IMR-90 (cell line): ENCODE data around the gene POGK. TPM values are rescaled to one million over a fixed set of nuclear protein-coding genes. Genes with fewer than 3 reads are reported as not detected.

Experiments used
- ATAC-seq: fragments of 200-7000 bp; cut with Tn5 transposase; 2 replicates; pipeline ENCODE4 v1.9.1; 2020; ENCODE audit warnings: low read depth, mild to moderate bottlenecking, moderate library complexity
- Bru-seq: library from RNA; stranded (reverse); fragments of 400-500 nt; gene quantifications from one replicate; lab custom pipeline; 2021; lab: Mats Ljungman, UMichigan
- BruChase-seq, 2 experiments: library from RNA; stranded (reverse); fragments of 400-500 nt; gene quantifications; one replicate each; lab custom pipeline; 2021; lab: Mats Ljungman, UMichigan
- BruUV-seq: library from RNA; stranded (reverse); fragments of 400-500 nt; replicated peaks from 2 replicates; lab custom pipeline; 2021; lab: Mats Ljungman, UMichigan
- CTCF ChIA-PET: fragments of 300-600 bp; formaldehyde crosslinking; extraction: SDS; loops from one replicate; lab custom pipeline; 2021; ENCODE audit warnings: antibody characterized with exemption; lab: Yijun Ruan, JAX
- POLR2A ChIA-PET: fragments of 300-600 bp; sonication (Branson Sonifier 250); formaldehyde crosslinking; loops from one replicate; lab custom pipeline; 2022; ENCODE audit warnings: antibody characterized with exemption; ENCODE audit not compliant: unreplicated experiment; lab: Charles Lee
- DNase-seq: peaks from one replicate; pipeline ENCODE4 v3.0.0; 2013
- H2AFZ ChIP-seq: replicated peaks from 2 replicates; pipeline ENCODE3; 2013; ENCODE audit warnings: low read length, mild to moderate bottlenecking; ENCODE audit not compliant: poor library complexity
- H2AK5ac ChIP-seq: 2 replicates; pipeline ENCODE4 v1.6.1; 2013; ENCODE audit warnings: low read depth, low read length, inconsistent platforms
- H2AK9ac ChIP-seq: replicated peaks from 2 replicates; pipeline ENCODE3; 2013; ENCODE audit warnings: mild to moderate bottlenecking, low read depth, low read length, moderate library complexity; ENCODE audit not compliant: poor library complexity
- H2BK120ac ChIP-seq: 2 replicates; pipeline ENCODE4 v1.6.1; 2013; ENCODE audit warnings: low read depth, low read length, inconsistent platforms
- H2BK15ac ChIP-seq: 3 replicates; pipeline ENCODE4 v1.6.1; 2013; ENCODE audit warnings: low read depth, low read length, inconsistent platforms
- H2BK20ac ChIP-seq: 2 replicates; pipeline ENCODE4 v1.6.1; 2013; ENCODE audit warnings: low read depth, mild to moderate bottlenecking, inconsistent platforms, low read length, moderate library complexity
- H2BK5ac ChIP-seq: 2 replicates; pipeline ENCODE4 v1.6.1; 2013; ENCODE audit warnings: mild to moderate bottlenecking, low read depth, low read length, inconsistent platforms; ENCODE audit not compliant: poor library complexity, severe bottlenecking
- H3K14ac ChIP-seq: replicated peaks from 2 replicates; pipeline ENCODE4 v1.6.1; 2013; ENCODE audit warnings: low read depth, low read length, inconsistent platforms
- H3K18ac ChIP-seq: 2 replicates; pipeline ENCODE4 v1.6.1; 2013; ENCODE audit warnings: low read depth, low read length, control low read depth
- H3K23ac ChIP-seq: 2 replicates; pipeline ENCODE4 v1.6.1; 2013; ENCODE audit warnings: low read depth, low read length, inconsistent platforms
- H3K27ac ChIP-seq: 2 replicates; pipeline ENCODE4 v1.5.1; 2013; ENCODE audit warnings: mild to moderate bottlenecking, control low read depth, low read length; ENCODE audit not compliant: insufficient read depth
- H3K27me3 ChIP-seq: 2 replicates; pipeline ENCODE4 v1.6.1; 2013; ENCODE audit warnings: low read length; ENCODE audit not compliant: control insufficient read depth, insufficient read depth
- H3K36me3 ChIP-seq: 2 replicates; pipeline ENCODE4 v1.6.1; 2013; ENCODE audit warnings: low read length, mixed read lengths; ENCODE audit not compliant: control insufficient read depth, insufficient read depth
- H3K4ac ChIP-seq: 2 replicates; pipeline ENCODE4 v1.6.1; 2013; ENCODE audit warnings: low read depth, low read length, inconsistent platforms
- H3K4me1 ChIP-seq: 2 replicates; pipeline ENCODE4 v1.6.1; 2013; ENCODE audit warnings: low read length, mixed read lengths; ENCODE audit not compliant: control insufficient read depth, insufficient read depth
- H3K4me2 ChIP-seq: 2 replicates; pipeline ENCODE4 v1.6.1; 2013; ENCODE audit warnings: low read depth, mild to moderate bottlenecking, control low read depth, low read length, moderate library complexity
- H3K4me3 ChIP-seq: 2 replicates; pipeline ENCODE4 v1.5.1; 2013; ENCODE audit warnings: low read depth, mild to moderate bottlenecking, control low read depth, low read length, moderate library complexity; ENCODE audit not compliant: insufficient read depth
- H3K56ac ChIP-seq: 2 replicates; pipeline ENCODE4 v1.6.1; 2013; ENCODE audit warnings: low read length, inconsistent platforms; ENCODE audit not compliant: insufficient read depth; ENCODE audit errors: extremely low read depth
- H3K79me1 ChIP-seq, 2 experiments: 2 replicates each; pipeline ENCODE4 v1.6.1; 2013; ENCODE audit warnings: low read length in 2 of 2, inconsistent platforms in 1 of 2, low read depth in 1 of 2
- H3K9ac ChIP-seq: 2 replicates; pipeline ENCODE4 v1.6.1; 2013; ENCODE audit warnings: low read depth, low read length, control low read depth
- H3K9me1 ChIP-seq: 2 replicates; pipeline ENCODE4 v1.6.1; 2013; ENCODE audit warnings: low read length, inconsistent platforms; ENCODE audit not compliant: insufficient read depth
- H3K9me3 ChIP-seq: 2 replicates; pipeline ENCODE4 v1.6.1; 2013; ENCODE audit warnings: low read length; ENCODE audit not compliant: control insufficient read depth, insufficient read depth
- H4K20me1 ChIP-seq: 2 replicates; pipeline ENCODE4 v1.6.1; 2013; ENCODE audit warnings: low read length, inconsistent platforms; ENCODE audit not compliant: insufficient read depth
- H4K5ac ChIP-seq: 2 replicates; pipeline ENCODE4 v1.6.1; 2013; ENCODE audit warnings: mild to moderate bottlenecking, low read depth, low read length, control low read depth
- H4K8ac ChIP-seq, 2 experiments: 2 replicates each; pipeline ENCODE4 v1.6.1; 2013; ENCODE audit warnings: low read depth in 2 of 2, low read length in 2 of 2, control low read depth in 1 of 2, inconsistent platforms in 1 of 2
- H4K91ac ChIP-seq: 2 replicates; pipeline ENCODE4 v1.6.1; 2013; ENCODE audit warnings: low read depth, low read length, inconsistent platforms; ENCODE audit not compliant: insufficient read depth
- BHLHE40 ChIP-seq: fragments of 150-350 bp; IDR thresholded peaks from 2 replicates; pipeline ENCODE4 v1.6.1; 2016; ENCODE audit warnings: mild to moderate bottlenecking, low read depth, low read length
- CEBPB ChIP-seq: IDR thresholded peaks from 2 replicates; pipeline ENCODE4 v1.6.1; 2012; ENCODE audit warnings: low read depth, low read length, improper control_type of control experiment
- CTCF ChIP-seq: conservative IDR thresholded peaks from 2 replicates; pipeline ENCODE4 v1.5.1; 2012; ENCODE audit warnings: mild to moderate bottlenecking, low read depth, low read length, improper control_type of control experiment
- FOS ChIP-seq: fragments of 150-350 bp; IDR thresholded peaks from 2 replicates; pipeline ENCODE4 v1.6.1; 2016; ENCODE audit warnings: low read depth, low read length
- MAFK ChIP-seq: IDR thresholded peaks from 2 replicates; pipeline ENCODE4 v1.6.1; 2012; ENCODE audit warnings: low read depth, low read length, improper control_type of control experiment
- MAZ ChIP-seq: IDR thresholded peaks from 2 replicates; pipeline ENCODE4 v1.6.1; 2012; ENCODE audit warnings: low read depth, mild to moderate bottlenecking, low read length, improper control_type of control experiment, moderate library complexity, borderline replicate concordance
- MXI1 ChIP-seq: IDR thresholded peaks from 2 replicates; pipeline ENCODE4 v1.6.1; 2012; ENCODE audit warnings: low read depth, mild to moderate bottlenecking, low read length, moderate library complexity, borderline replicate concordance
- POLR2A ChIP-seq: IDR thresholded peaks from 2 replicates; pipeline ENCODE4 v1.6.1; 2012; ENCODE audit warnings: mild to moderate bottlenecking, low read depth, low read length
- RAD21 ChIP-seq: IDR thresholded peaks from 2 replicates; pipeline ENCODE4 v1.6.1; 2012; ENCODE audit warnings: low read length, improper control_type of control experiment
- SMC3 ChIP-seq: fragments of 150-350 bp; IDR thresholded peaks from 2 replicates; pipeline ENCODE4 v1.6.1; 2016; ENCODE audit warnings: low read depth, mild to moderate bottlenecking, antibody characterized with exemption, low read length, moderate library complexity
- USF2 ChIP-seq: fragments of 150-350 bp; IDR thresholded peaks from 2 replicates; pipeline ENCODE4 v1.6.1; 2017; ENCODE audit warnings: mild to moderate bottlenecking, antibody characterized with exemption, low read length, low read depth
- WGBS, 2 experiments: methylation state at CpG; one replicate each; pipeline versions ENCODE4 v1.1.5 to v1.1.7; 2013; ENCODE audit warnings: missing lambda C conversion rate in 2 of 2; ENCODE audit not compliant: insufficient read length in 1 of 2; ENCODE audit errors: extremely low coverage in 2 of 2; 5-methylcytosine and 5-hydroxymethylcytosine counted together
- dilution Hi-C: fragments of 300-500 bp; cut with HindIII; formaldehyde crosslinking; loops from one replicate; pipeline ENCODE4 v1.14.3; 2018; ENCODE audit warnings: low sequenced_read_pairs; ENCODE audit not compliant: unreplicated experiment
- in situ Hi-C: fragments of 300-500 bp; cut with MboI; formaldehyde crosslinking; loops from 3 replicates; pipeline ENCODE4 v1.14.3; 2019; ENCODE audit warnings: low sequenced_read_pairs, inconsistent platforms, mixed read lengths
- intact Hi-C: fragments of 100-400 bp; cut with micrococcal nuclease; formaldehyde crosslinking; loops from 2 replicates; pipeline ENCODE4 v1.10.0; 2022
- long read RNA-seq: library from polyadenylated mRNA; unstranded; transcript quantifications from one replicate; pipeline ENCODE4 v2.0.0, GENCODE V29; 2021; ENCODE audit not compliant: unreplicated experiment
- polyA plus RNA-seq, 3 experiments: library from polyadenylated mRNA; depleted of rRNA; stranded (reverse); fragments of >200 nt; gene quantifications; 2 replicates each; pipeline ENCODE4 v1.2.3, GENCODE V29; 2012; ENCODE audit warnings: low replicate concordance in 1 of 3
- total RNA-seq: library from RNA; depleted of rRNA; stranded (reverse); fragments of >200 nt; gene quantifications from 2 replicates; pipeline ENCODE4 v1.2.3, GENCODE V29; 2012; rRNA removed

POGK gene
- 25.6 and 33.1 TPM in 2 replicates for total RNA-seq
- polyA plus RNA-seq (2012; rRNA removed) = 10.7 and 11.3 TPM in 2 replicates
- 4.6 and 8.6 TPM in 2 replicates for polyA plus RNA-seq (2012; cell fraction: cytosol; rRNA removed)
- 6.1 and 14.9 TPM in 2 replicates for polyA plus RNA-seq (2012; cell fraction: nucleus; rRNA removed; ENCODE audit: low replicate concordance)
- percentile 82 among the genes with signal in this experiment for Bru-seq, nascent RNA
- BruChase-seq, experiment 1, labeled RNA remaining after a 6-hour chase = percentile 66 among the genes with signal in this experiment
- BruChase-seq, experiment 2, labeled RNA remaining after a 2-hour chase = percentile 88 among the genes with signal in this experiment
- long read RNA-seq, full-length matches to known transcripts = 5 of 32 reads
- long read RNA-seq, partial matches to known transcripts = 14 of 32 reads
- long read RNA-seq, other reads (novel, unspliced or antisense) = 13 of 32 reads

GRCh38 chr1:166838766-166839599 lies at the start of gene POGK:
Gene POGK, plus strand, starts transcription at chr1:166839475. Its CDS starts 1,482 bp downstream, at chr1:166840957.
- Histone ChIP-seq H3K27me3 (peaks cover under 1% of the 10 kb centered on the region), H3K23ac (peak within 1 kb of the TSS; percentile 91), H2AK5ac (peak within 1 kb of the TSS; percentile 87), H4K20me1 (peaks cover 23% of the 10 kb centered on the region), H2BK120ac (peak within 1 kb of the TSS; percentile 90), H2BK20ac (peak within 1 kb of the TSS; percentile 51; the same call in 1 of the 2 replicates), H3K4ac (peak within 1 kb of the TSS; percentile 98), H3K9ac (peak within 1 kb of the TSS; percentile 96), H3K4me2 (peak within 1 kb of the TSS; percentile 92), H3K18ac (peak within 1 kb of the TSS; percentile 96), H3K36me3 (peaks cover 28% of the 10 kb centered on the region), H3K4me3 (peak within 1 kb of the TSS; percentile 80), H3K9me3 (no peaks in the 10 kb centered on the region), H2BK15ac (peak within 1 kb of the TSS; percentile 89; the same call in 2 of the 3 replicates), H4K8ac (peak within 1 kb of the TSS; percentile 99), H2BK5ac (peak within 1 kb of the TSS; percentile 95), H4K91ac (peak within 1 kb of the TSS; percentile 99), H3K79me1 (peaks cover 27 to 41% of the 10 kb centered on the region in 2 experiments), H3K9me1 (peaks cover 5% of the 10 kb centered on the region), H4K5ac (peak within 1 kb of the TSS; percentile 97), H2AK9ac (peak within 1 kb of the TSS; percentile 91), H3K14ac (peak within 1 kb of the TSS; percentile 96), H3K4me1 (peaks cover 11% of the 10 kb centered on the region), H3K56ac (peak within 1 kb of the TSS; percentile 92), H3K27ac (peak within 1 kb of the TSS; percentile 99), H2AFZ (peak within 1 kb of the TSS; percentile 99)
- ChIA-PET CTCF (no interaction called here), POLR2A (interaction anchor here (0.6 to 1.2 kb wide), 4 partner anchors 9 to 37 kb away, joined by 3 to 5 read pairs (median 3); partner anchors contain the start of gene TADA1)
- 1% methylated on average over 15 of the region's 63 CpGs; no CpG with 5 or more reads in 1 of the 2 experiments for WGBS, 2 experiments
- DNase-seq (peak; percentile 88), ATAC-seq (peak; percentile 97)
- BruUV-seq = no TSS peak
- TF ChIP-seq MAZ = peak; percentile 92; the same call in 1 of the 2 replicates
- peak; percentile 85 for TF ChIP-seq USF2
- no peak for TF ChIP-seq MAFK
- TF ChIP-seq POLR2A = peak; percentile 79
- no peak for TF ChIP-seq BHLHE40
- TF ChIP-seq RAD21 = no peak; the same call in 1 of the 2 replicates
- TF ChIP-seq CEBPB = peak; percentile 64
- no peak for TF ChIP-seq SMC3
- TF ChIP-seq FOS = no peak
- peak; percentile 81 for TF ChIP-seq MXI1
- 0 out of 2 replicates have a peak, but pooled peaks have one; percentile 9 for TF ChIP-seq CTCF
- in situ Hi-C loops (no loop called here), dilution Hi-C loops (no loop called here), intact Hi-C loops (loop anchor here (10.0 kb wide), 1 partner anchor 914 kb away; no protein-coding TSS in a partner anchor)
